Kasumi-1 (cell line): Measurements from ENCODE around the gene PTPRK.

Experiments
- DNase-seq, 2 experiments: peaks; one replicate each; lab custom pipeline; 2025; lab: John Stamatoyannopoulos, UW

PTPRK gene

GRCh38 chr6:128388380-128388779 lies 132.0 kb downstream of the PTPRK start:
- DNase-seq: no peak

GRCh38 chr6:128380891-128381290 lies 139.5 kb downstream of the PTPRK start:
- DNase-seq: no peak

DNA sequence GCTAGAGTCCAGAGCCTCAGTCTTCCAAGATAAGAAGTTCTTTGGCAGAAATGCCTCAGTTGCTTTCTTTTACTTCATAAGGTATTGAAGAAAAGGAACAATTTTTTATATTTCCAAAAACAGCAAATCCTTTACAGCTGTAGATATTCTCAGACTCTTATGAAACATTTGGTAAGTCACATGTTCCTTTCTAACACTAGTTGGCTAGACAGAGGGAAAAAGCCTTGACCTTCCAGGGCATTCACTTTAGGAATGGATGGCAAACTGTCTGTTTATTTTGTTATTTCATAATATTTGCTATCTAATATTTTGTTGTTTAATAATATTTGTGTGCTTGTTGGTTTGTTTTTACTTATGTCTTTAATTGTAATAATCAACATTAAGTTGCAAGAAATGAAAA lies 140.8 kb downstream of the PTPRK start:
- no peak for DNase-seq

DNA sequence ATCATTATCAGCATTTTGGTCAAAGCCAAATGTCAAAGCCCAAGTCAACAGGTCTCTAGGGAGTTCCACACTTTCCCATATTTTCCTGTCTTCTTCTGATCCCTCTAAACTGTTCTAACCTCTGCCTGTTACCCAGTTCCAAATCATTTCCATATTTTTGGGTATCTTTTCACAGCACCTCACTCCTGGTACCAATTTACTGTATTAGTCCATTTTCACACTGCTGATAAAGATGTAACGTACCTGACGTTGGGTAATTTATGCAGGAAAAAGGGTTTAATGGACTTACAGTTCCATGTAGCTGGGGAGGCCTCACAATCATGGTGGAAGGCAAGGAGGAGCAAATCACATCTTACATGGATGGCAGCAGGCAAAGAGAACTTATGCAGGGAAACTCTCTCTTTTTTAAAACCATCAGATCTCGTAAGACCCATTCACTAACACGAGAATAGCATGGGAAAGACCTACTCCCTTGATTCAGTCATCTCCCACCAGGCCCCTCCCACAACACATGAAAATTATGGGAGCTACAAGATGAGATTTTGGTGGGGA lies 143.4 kb downstream of the PTPRK start:
- DNase-seq: no peak

DNA sequence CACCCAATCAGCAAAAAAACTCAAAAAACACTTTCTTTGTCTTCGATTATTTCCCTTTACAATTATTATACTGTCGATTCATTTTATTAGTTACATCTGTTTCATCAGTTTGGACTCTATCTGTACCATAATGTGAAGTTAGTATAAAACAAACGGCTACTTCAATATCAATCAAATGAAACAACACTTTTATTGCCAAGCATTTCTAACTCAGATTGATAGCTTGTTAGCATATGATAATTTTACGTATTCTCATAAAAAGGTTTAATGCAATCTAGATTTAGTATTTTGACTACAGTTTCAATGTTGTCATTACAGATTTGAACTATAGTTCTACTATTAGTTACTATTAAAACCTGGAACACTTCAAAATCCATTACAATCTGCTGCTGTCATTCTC lies 149.3 kb downstream of the PTPRK start:
- no peak for DNase-seq

- no peak for DNase-seq
Measured at GRCh38 chr6:128370072-128370471, 150.3 kb downstream of the PTPRK start.

DNA sequence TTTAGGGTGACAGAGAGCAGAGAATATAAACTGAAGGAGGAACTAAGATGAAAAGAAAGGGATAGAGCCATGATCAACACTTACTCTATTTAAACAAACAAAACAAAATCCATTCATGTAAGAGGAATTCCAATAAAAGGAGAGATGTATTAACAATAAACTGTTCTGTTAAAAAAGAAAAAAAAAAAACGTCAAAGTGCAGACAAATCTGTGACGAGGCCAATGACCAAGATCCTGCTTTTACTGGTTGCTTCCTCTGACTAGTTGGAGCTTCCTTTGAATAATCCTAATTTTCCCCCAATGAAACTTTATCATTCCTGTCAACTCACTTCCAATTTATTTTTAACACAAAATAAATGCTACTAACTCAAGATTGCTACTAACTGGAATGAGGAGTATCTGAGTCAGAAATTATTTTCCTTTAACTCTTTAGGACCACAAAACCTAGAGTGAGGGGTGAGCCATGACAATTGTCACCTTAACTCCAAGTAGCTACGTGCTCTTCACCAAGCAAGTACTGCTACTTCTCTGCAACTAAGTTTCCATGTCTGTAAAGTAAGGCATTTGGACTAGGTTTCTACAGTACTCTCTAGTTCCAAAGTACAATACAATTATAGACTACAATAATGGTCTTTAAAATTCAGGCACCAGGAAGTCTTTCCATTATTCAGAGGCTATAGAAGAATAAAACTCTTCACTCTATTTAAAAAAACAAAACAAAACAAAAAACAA lies 152.0 kb downstream of the PTPRK start:
- DNase-seq: no peak

DNA sequence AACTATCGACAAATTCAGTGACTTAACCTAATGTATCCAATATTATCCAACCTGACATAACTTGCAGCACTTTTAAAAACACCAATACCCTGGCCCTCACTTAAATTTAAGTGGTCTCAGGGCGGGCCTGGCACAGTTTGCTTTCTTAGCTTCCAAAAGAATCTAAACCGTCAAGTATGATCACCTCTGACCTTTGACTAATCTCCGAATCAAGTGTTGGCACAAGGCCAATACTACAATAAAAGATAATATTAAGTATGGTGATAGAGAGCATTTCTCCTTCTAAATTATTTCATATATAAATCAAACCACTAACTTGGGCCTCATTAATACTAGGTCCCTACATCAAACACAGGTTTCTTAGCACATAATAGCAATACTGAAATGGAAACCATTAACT lies 153.0 kb downstream of the PTPRK start:
- DNase-seq: no peak

- no peak for DNase-seq
Measured at GRCh38 chr6:128365520-128366160, 154.8 kb downstream of the PTPRK start.

DNA sequence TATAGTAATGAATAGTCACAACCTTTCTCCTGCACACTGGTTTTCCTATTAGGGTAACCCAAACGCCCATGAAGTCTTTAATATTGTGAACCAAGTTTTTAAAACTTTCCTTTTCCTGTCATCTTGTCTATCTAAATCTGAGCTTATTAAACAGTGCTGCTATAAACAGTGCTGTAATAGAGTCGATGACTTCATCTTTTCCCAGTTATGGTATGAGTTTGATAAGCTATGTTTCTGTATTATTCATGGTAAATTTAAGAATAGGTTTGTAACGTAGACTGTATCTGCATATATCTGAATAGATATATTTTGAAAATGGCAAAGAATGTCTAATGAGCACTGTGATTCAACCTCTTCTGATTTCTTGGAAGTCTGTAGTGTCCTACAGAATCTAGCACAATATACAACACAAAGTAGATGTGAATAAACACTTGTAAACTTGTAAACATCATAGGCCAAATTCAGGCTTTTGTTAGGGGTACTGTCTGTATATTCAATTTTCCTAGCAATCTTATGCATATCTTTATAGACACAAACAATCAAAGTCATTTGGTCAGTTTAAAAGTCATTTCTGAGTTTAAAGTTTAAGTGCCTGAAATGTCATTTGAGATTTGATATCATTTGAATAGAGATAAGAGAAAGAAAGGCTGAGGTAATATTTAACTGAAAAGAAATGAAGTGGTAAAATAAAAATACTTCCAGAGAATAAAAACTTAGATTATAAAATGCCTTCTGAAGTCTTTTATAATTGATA lies 155.5 kb downstream of the PTPRK start:
- DNase-seq: no peak

- DNase-seq: no peak
Measured at GRCh38 chr6:128363020-128363813, 157.2 kb downstream of the PTPRK start.

DNA sequence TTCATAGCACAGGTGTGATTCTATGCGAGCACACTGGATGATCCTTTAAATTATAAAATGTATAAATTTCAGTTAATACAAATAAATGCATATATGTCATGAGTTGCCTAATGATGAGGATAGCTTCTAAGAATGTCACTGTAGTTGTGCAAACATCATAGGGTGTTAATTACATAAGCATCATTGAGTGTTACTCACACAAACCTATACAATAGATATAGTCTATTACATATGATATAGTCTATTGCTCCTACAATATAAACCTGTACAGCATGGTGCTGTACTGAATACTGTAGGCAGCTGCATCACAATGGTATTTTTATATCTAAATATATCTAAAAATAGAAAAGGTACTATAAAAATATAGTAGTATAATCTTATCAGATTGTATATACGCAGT lies 159.0 kb downstream of the PTPRK start:
- DNase-seq: no peak

DNA sequence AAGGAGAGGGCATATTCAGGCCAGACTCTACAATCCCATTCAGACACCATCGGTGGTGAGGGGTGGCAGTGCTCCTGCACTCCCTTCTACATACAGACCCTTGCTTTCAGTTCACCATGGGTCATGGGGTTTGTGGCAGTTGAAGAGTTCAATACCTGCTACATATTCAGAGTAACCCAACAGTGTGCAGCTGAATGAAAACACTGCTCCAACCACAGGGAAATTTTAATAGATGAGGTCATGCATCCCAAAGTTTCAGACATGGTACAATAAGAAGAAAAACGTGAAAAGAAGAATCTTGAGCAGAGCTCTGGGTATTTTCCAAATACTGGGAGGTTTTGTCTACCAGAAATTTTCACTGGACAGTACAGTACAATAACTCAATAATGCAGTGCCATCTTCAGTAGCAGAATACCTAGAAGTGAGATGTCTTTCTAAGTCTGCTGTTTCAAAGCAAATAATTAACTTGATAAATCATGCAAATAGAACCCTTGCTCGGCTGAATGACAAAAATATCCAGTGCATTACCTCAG lies 162.1 kb downstream of the PTPRK start:
- DNase-seq: no peak

DNA sequence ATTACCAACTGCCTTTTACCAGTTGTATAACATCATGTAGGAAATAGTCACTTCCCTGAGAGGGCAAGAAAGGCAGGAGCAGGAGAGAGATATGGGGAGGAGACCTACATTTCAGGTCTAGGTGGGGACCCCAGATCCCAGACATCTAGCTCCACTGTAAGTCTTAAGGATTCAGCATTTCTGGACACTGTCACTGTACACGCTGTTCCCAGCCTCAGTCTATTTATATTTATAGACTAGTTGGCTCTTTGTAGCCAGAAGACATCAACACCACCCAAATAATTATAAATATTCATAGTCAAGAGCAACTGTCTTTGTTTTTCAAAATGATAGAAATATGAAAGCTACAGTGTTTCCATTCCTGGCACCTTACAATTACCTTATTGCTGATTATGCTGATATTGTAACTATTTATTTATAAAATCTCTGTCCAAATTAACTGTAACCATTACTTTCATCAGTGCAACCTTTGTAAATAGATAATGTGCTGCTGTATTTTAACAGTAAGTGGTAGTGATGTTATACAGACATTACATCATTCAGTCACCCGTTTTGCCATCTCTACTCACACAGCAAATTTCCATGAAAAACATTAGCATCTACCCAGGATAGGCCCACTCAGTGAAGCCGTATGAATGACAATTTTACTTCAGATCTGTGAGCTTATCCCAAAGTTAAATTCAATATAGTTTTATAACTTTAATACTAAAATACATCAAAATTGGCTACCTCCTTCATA lies 162.8 kb downstream of the PTPRK start:
- DNase-seq: no peak

- DNase-seq: no peak
Measured at GRCh38 chr6:128352366-128352765, 168.0 kb downstream of the PTPRK start.

DNA sequence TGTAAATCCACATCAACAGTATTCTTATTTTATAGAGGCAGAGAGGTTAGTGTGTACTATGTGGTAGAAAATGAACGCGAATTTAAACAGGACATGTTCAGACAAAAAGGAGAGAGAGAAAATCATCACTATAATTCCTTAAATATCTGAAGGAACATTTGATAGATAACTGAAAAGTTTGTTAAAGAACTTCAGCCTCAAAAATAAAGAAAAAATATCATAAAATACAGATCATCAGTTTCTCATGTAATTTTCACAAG lies 169.2 kb downstream of the PTPRK start:
- no peak for DNase-seq

GRCh38 chr6:128350416-128351254 lies 169.8 kb downstream of the PTPRK start:
- no peak for DNase-seq

DNA sequence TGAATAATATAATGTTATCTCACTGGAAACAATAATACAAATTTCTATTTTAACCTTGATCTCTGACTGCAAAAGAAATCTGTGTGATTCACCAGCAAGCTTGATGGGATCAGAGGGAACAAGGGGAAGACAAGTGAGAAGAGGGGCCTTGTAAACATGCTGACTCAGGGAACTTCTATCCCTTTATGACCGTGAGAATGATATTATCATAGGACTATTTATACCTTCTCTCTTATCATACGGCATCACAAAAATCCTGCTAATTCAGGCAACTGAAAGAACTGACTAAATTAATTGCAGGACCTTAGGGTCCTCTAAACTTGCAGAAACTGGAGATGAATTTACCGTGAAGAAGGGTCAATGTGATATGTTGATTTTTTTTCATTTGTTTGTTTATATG lies 173.3 kb downstream of the PTPRK start:
- DNase-seq: no peak

DNA sequence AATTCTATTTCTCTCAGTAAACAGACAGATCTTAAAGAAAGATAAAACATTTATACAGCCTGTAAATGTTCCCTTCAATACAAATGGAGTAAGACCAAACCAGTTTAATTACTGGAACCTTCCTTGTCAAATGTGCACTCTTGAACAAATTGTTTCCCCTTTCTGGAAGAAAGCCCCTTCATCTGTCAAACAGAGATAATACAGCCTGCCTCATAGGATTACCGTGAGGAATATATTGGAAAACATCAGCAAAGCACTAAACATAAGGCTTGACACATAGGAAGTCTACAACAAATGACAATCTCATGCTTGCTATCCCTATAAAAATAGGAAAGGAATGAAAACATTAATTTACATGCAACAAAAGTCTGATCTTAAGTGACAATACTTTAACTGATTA lies 173.8 kb downstream of the PTPRK start:
- no peak for DNase-seq

- no peak for DNase-seq
Measured at GRCh38 chr6:128345278-128345677, 175.1 kb downstream of the PTPRK start.
